Endothelial cell (in vitro differentiated cells): Measurements from ENCODE around the gene C12orf56. TPM values are rescaled to one million over a fixed set of nuclear protein-coding genes. Genes with fewer than 3 reads are reported as not detected.

Source experiments
- DNase-seq: peaks from one replicate; pipeline ENCODE4 v3.0.0; 2021; ENCODE audit warnings: low spot score
- H3K27ac Mint-ChIP-seq: one replicate; pipeline ENCODE4 v1.8.0; 2021; ENCODE audit warnings: mixed read lengths, inconsistent platforms; ENCODE audit not compliant: unreplicated experiment
- H3K27me3 Mint-ChIP-seq: one replicate; pipeline ENCODE4 v1.8.0; 2021; ENCODE audit warnings: mild to moderate bottlenecking, moderate library complexity, mixed read lengths, inconsistent platforms; ENCODE audit not compliant: unreplicated experiment
- H3K36me3 Mint-ChIP-seq: one replicate; pipeline ENCODE4 v1.8.0; 2021; ENCODE audit warnings: mild to moderate bottlenecking, low read depth, mixed read lengths, inconsistent platforms; ENCODE audit not compliant: unreplicated experiment
- H3K4me1 Mint-ChIP-seq: one replicate; pipeline ENCODE4 v1.8.0; 2021; ENCODE audit warnings: mild to moderate bottlenecking, mixed read lengths, inconsistent platforms; ENCODE audit not compliant: unreplicated experiment
- H3K4me3 Mint-ChIP-seq: one replicate; pipeline ENCODE4 v1.8.0; 2021; ENCODE audit warnings: mild to moderate bottlenecking, mixed read lengths, inconsistent platforms; ENCODE audit not compliant: unreplicated experiment
- H3K9me3 Mint-ChIP-seq: one replicate; pipeline ENCODE4 v1.8.0; 2021; ENCODE audit warnings: mixed read lengths, inconsistent platforms; ENCODE audit not compliant: unreplicated experiment
- CTCF ChIP-seq: fragments of 200-600 bp; sonication (generic); IDR thresholded peaks from one replicate; pipeline ENCODE4 v1.5.0; 2021; ENCODE audit warnings: antibody characterized with exemption; ENCODE audit not compliant: unreplicated experiment
- total RNA-seq: library from RNA; stranded (reverse); fragmentation: NEBNext Ultra II Directional; extraction: Animal tissue kit (Norgen Biotek cat#: 25700); gene quantifications from one replicate; pipeline ENCODE4 v1.2.1, GENCODE V29; 2021; ENCODE audit not compliant: unreplicated experiment

C12orf56 gene
- total RNA-seq, 1 donor from 2014 or later: 0.62 TPM

DNA sequence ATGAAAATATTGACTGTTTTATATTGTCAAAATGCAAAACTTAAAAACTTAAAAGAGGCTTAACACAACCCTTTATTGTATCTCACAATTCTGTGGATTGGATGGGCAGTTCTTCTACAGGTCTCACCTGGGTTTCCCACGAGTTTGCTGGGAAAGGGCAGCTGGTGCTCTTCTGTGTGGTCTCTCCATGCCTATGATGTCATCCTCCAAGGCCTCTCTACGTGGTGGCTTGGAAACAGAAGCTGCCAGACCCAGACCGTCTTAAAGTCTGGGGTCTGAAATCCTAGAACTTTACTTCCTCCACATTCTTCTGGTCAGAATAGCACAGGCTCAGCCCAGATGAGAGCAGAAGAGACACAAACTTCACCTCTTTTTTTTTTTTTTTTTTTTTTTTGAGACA lies 132.0 kb downstream of the C12orf56 start:
- H3K4me3 Mint-ChIP-seq: no peak overlapping the region
- H3K27ac Mint-ChIP-seq: no peak overlapping the region
- no peak for DNase-seq

DNA sequence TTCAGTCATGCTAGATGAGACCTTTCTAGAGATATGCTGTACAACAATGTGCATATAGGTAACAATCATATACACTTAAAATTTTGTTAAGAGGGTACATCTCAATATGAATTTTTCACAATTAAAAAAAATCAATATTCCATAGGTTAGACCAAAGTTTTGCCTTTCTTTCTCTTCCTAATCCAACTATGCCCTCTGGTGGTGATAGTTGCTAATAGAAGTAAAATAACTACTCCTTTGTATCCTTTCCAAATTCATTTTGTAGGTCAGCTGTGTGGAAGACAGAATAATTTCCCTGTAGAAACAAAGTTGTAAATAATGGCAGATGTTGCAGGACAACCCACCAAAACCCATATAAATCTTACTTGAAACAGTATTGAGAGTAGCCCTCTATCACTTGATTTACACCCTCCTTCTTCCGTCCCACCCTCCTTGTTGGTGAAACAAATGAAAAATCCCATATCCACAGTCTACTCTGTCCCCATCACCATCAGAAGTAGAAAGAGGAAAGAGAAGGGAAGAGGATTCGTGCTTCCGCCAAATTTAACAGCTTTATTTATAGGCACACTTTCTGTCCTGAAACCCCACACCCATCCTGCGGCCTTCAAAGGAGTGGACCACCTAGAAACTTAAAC lies 134.3 kb downstream of the C12orf56 start:
- no peak overlapping the region for H3K27ac Mint-ChIP-seq
- no peaks in the 10 kb centered on the region for H3K4me1 Mint-ChIP-seq
- no peaks in the 10 kb centered on the region for H3K36me3 Mint-ChIP-seq
- no peaks in the 10 kb centered on the region for H3K27me3 Mint-ChIP-seq
- peak; percentile 83 for TF ChIP-seq CTCF
- DNase-seq: no peak
- H3K9me3 Mint-ChIP-seq: no peaks in the 10 kb centered on the region
- H3K4me3 Mint-ChIP-seq: no peak overlapping the region

More for the DNA sequence above, 132.0 kb downstream of the C12orf56 start:
- H3K4me1 Mint-ChIP-seq: no peaks in the 10 kb centered on the region
- no peaks in the 10 kb centered on the region for H3K27me3 Mint-ChIP-seq
- H3K36me3 Mint-ChIP-seq: no peaks in the 10 kb centered on the region
- no peaks in the 10 kb centered on the region for H3K9me3 Mint-ChIP-seq
- no peak for TF ChIP-seq CTCF

GRCh38 chr12:64255249-64255648 lies 135.3 kb downstream of the C12orf56 start:
- no peaks in the 10 kb centered on the region for H3K36me3 Mint-ChIP-seq
- TF ChIP-seq CTCF: no peak
- no peak overlapping the region for H3K27ac Mint-ChIP-seq
- H3K27me3 Mint-ChIP-seq: peaks cover 2% of the 10 kb centered on the region
- no peaks in the 10 kb centered on the region for H3K4me1 Mint-ChIP-seq
- H3K9me3 Mint-ChIP-seq: no peaks in the 10 kb centered on the region
- no peak for DNase-seq
- no peak overlapping the region for H3K4me3 Mint-ChIP-seq

DNA sequence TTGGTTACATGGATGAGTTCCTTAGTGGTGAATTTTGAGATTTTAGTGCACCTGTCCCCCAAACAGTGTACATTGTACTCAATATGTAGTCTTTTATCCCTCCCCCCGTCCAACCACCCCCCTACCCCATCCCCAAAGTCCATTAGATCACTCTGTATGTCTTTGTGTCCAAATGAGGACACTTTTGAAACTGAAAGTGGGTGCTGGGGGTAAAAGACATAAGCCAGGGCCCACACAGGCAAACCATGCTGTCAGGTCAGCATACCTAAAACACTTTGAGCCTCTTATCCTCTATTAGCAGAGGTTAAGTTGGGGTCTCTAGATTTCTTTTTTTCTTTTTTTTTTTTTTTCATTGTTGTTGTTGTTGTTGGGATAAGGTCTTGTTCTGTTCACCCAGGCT lies 137.2 kb downstream of the C12orf56 start:
- H3K27me3 Mint-ChIP-seq: peaks cover 4% of the 10 kb centered on the region
- no peak for TF ChIP-seq CTCF
- no peak for DNase-seq
- H3K4me3 Mint-ChIP-seq: no peak overlapping the region
- H3K36me3 Mint-ChIP-seq: no peaks in the 10 kb centered on the region
- H3K4me1 Mint-ChIP-seq: no peaks in the 10 kb centered on the region
- no peak overlapping the region for H3K27ac Mint-ChIP-seq
- H3K9me3 Mint-ChIP-seq: no peaks in the 10 kb centered on the region

GRCh38 chr12:64252681-64253080 lies 137.9 kb downstream of the C12orf56 start:
- Mint-ChIP-seq H3K4me1 (no peaks in the 10 kb centered on the region), H3K4me3 (no peak overlapping the region), H3K27ac (no peak overlapping the region), H3K36me3 (no peaks in the 10 kb centered on the region), H3K27me3 (peaks cover 4% of the 10 kb centered on the region), H3K9me3 (no peaks in the 10 kb centered on the region)
- TF ChIP-seq CTCF: no peak
- no peak for DNase-seq
